A549 (cell line): ENCODE data around the gene ME2.
A peak's percentile ranks its signal among the peaks of the same experiment; 100 is the strongest.

Experiments used
- POLR2A ChIP-seq: IDR thresholded peaks from 2 replicates; pipeline ENCODE4 v1.6.1; 2012; ENCODE audit warnings: mild to moderate bottlenecking, low read length
- TF ChIP-seq, protein P1 (sequence below): fragments of >200 bp; sonication (Bioruptor Twin); formaldehyde crosslinking; IDR thresholded peaks from 3 replicates; pipeline ENCODE4 v1.5.1; 2016

DNA sequence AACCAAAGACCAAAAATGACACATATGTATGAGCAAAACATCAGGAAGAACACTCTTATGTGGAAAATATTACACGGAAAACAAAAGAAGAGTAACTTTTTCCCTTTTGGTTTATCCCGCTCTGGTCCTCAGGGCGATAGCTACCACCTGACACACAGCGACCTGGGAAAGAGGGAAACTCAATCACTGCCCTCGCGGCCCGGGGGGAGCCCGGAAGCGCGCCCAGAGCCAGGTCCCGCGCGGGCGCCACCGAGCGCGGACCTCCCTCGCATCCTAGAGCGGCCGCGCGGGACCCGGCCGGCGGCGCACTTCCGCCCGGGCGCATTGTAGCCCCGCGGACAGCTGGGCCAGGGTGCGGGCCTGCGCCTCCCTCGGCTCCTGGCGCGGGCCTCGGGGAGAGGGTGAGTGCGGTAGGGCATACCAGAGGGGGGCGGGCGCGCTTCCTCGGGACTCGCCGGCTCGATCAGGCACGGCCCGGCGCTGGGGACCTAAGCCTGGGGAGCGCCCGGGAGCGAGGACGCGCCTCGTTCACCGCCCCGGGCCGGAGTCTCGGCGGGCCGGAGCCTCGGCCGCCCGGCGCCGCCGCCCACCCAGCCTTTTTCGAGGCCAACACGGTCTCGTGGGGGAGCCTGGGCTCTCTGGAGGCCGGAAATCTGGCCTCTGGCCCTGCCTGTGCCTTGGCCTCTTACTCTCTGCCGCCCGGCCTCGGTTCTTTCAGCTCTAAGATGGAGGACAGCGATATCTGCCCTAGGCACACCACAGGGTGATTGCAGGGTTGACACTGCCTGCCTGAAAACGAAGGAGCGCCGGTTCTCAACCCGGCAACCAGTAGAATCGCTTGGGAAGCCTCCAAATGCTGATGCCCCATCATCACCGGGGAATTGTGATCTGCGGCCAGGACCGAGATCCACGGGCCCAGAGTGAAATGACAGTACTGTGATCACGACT, 89.1 kb downstream of the ME2 start, which contains the start of gene ELAC1:
- peak; percentile 77 for TF ChIP-seq POLR2A
- TF ChIP-seq, protein P1, sequence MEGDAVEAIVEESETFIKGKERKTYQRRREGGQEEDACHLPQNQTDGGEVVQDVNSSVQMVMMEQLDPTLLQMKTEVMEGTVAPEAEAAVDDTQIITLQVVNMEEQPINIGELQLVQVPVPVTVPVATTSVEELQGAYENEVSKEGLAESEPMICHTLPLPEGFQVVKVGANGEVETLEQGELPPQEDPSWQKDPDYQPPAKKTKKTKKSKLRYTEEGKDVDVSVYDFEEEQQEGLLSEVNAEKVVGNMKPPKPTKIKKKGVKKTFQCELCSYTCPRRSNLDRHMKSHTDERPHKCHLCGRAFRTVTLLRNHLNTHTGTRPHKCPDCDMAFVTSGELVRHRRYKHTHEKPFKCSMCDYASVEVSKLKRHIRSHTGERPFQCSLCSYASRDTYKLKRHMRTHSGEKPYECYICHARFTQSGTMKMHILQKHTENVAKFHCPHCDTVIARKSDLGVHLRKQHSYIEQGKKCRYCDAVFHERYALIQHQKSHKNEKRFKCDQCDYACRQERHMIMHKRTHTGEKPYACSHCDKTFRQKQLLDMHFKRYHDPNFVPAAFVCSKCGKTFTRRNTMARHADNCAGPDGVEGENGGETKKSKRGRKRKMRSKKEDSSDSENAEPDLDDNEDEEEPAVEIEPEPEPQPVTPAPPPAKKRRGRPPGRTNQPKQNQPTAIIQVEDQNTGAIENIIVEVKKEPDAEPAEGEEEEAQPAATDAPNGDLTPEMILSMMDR = no peak
